GM21786 (cell line): Measurements from ENCODE around the gene ATP5PD.

Experiments used
- ATAC-seq: cut with Tn5 transposase; IDR thresholded peaks from one replicate; pipeline ENCODE4 v1.9.1; 2021; ENCODE audit not compliant: unreplicated experiment

Gene ATP5PD

DNA sequence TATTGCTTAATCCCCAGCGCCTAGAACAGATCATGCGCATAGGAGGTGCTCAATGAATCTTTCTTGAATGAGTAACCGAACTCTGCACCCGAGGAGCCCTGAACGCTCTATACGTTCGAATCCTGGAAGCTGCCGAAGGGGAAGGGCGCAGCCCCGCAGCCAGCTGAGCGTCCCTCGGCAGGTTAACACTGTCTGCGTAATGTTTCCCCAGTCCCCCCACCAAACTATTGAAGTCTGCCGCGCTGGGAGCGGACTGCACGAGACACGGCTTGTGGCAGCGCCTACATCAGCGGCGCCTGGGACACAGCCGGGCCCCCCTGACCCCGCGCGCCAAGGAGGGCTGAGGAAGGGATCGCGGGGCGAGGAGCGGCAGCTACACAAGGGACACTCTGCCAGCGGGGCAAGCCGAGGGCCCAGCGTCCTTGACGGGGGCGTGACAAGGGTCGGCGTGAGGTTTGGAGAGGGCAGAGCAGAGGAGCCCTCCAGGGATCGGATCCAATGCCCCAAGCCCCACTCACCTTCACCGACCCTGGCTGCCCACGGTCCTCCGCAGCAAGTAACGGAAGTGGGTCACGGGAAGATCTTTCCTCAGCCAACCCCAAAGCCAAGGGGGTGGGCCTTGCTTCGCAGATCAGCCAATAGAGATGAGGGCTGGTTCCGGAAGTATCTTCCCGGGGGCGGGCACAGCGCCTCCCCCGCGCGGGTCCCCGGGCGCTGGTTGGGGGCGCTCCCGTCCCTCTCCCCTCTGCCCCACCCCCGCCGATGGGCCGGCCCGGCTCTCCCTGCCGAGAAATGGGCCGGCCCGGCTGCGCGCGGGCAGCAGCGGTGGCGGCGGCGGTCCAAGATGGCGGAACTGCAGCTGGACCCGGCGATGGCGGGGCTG is at the start of gene ATP5PD, which contains the start of gene KCTD2:
ATP5PD (minus strand) TSS at position 563 of the 883 bp plus-strand sequence. CDS start 4,319 bp downstream, outside the sequence.
KCTD2 (plus strand) TSS at position 819 of the 883 bp plus-strand sequence; CDS start at position 845, 26 bp downstream.
- ATAC-seq, result peak; percentile 91

DNA sequence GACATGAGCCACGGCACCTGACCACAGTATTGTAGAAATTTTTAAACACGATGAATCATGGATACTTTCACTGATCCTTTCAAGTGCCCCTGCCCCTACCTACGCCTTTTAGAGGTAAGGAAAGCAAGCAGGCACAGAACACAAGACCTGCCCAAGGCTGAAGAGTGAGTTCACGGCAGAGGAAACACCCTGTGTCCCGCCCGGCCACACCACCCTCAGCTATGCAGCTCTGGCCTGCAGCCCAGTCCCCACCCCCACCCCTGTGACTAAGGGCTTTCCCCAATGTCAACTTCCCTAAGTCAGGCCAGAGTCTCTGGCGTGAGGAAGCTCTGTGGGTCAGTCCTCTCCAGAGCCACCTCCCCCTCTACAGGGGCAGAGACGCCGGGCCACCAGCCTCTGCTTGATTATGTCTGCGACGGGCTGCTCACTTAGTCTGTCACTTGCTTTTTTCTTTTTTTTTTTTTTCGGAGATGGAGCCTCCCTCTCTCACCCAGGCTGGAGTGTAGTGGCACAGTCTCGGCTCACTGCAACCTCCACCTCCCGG is 49.4 kb upstream of the ATP5PD start:
- no peak for ATAC-seq

DNA sequence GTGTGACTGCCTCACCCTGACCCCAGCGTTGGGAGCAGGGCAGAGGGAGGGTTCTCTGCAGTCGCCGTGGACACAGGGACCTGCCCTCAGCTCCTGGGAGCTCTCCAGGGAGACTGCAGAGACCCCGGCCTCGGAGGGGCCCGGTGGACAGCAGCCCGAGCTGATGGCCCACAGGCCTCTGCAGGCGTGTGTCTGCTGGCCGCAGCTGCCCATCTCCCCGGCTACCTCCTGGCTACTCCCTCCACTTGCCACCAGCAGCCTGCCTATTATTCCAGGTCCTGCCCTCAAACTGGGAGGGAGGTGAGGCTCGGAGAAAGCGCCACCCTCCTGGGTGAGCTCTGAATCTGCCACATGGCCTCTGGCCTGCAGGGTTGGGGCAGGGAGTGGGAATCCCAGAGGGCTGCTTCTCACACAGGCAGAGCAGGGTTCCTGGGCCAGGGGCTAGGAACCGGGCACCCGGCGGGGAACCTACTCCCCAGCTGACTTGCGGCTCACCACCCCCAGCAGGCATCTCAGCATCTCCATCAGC is 48.2 kb upstream of the ATP5PD start:
- no peak for ATAC-seq

DNA sequence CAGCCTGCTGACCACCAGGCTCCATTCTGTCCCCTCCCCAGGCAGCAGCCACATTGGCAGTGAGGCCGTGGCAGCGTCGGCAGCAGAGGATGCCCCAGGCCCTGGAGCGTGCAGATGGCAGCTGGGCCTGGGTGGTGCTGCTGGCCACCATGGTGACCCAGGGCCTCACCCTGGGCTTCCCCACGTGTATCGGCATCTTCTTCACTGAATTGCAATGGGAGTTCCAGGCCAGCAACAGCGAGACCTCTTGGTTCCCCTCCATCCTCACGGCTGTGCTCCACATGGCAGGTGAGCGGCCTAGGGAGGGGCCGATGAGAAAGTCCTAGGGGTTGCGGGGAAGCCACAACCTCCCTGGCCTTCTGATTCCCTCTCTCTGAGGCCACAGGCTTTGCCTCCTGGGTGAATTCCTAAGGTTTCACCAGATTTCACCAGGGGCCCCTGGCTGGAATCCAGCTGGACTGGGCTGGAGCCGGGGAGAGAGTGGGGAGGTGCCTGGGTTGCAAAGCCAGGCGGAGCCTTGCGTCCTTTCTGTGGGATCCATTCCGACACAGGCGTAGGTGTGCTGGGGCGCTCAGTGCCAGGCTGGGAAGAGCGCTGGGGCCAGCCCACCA is 46.9 kb upstream of the ATP5PD start:
- no peak for ATAC-seq

DNA sequence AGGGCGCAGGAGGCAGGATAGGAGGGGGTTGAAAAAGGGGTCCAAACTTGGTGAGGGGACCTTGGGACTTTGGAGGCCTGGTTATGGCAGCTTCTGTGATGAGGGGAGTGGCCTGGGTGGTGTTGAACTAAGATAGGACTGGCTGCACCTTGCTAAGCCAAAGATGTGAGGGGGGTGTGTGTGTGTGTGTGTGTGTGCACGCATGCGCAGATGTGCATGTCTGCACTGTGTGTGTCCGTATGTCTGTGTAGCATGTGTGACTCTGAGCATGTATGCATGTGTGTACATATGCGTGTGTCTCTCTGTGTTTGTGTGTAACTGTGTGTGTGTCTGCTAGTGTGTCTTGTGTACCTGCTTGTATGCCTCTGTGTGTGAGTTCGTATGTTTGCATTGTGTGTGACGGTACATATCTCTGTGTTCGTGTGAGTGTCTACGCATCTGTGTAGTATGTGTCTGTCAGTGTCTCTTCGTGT is 45.1 kb upstream of the ATP5PD start:
- ATAC-seq, result no peak

DNA sequence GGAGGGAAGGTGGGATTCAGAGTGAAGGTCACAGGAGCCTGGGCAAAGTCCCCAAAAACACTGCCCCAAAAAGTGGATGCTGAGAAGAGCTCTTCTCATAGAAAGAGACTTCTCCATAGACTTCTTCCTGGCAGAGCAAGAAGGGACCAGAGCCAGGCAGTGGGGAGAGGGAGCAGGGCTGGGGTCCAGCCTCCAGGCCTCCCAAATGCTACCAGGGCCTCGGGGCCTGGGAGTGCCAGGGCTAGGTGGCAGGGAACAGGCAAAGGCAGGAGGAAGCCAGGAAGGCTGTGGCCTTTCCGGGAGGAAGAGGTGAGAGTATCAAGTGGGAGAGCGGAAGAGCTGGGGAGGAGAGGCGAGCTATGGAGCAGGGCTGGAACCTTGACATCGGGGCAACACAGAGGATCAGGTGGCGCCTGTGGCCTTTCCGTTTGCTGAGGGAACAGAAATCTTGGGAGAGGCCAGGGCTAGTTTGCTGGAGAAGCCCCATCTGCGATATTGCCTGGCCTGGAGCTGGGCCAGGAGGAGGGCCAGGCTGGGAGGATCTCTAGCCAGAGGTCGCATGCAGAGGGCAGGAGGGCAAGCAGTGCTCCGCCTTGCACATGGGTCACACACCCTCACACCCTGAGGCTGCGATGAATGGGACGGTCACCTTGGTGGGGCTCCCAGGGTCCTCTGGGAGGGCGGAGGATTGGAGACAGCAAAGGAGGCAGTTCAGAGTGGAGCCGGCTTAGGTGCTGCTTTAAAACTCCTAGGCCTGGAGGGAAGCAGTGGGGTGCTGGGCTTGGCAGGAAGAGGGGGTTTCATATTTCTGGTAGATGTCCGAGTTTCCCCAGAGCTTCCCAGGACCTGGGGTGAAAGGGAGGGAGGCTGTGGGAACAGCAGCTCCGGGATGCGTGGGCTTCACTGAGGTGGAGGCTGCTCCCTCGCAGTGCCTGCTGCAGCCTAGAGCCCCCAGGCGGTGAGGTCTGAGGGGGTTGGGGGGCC is 44.4 kb upstream of the ATP5PD start:
- no peak for ATAC-seq

DNA sequence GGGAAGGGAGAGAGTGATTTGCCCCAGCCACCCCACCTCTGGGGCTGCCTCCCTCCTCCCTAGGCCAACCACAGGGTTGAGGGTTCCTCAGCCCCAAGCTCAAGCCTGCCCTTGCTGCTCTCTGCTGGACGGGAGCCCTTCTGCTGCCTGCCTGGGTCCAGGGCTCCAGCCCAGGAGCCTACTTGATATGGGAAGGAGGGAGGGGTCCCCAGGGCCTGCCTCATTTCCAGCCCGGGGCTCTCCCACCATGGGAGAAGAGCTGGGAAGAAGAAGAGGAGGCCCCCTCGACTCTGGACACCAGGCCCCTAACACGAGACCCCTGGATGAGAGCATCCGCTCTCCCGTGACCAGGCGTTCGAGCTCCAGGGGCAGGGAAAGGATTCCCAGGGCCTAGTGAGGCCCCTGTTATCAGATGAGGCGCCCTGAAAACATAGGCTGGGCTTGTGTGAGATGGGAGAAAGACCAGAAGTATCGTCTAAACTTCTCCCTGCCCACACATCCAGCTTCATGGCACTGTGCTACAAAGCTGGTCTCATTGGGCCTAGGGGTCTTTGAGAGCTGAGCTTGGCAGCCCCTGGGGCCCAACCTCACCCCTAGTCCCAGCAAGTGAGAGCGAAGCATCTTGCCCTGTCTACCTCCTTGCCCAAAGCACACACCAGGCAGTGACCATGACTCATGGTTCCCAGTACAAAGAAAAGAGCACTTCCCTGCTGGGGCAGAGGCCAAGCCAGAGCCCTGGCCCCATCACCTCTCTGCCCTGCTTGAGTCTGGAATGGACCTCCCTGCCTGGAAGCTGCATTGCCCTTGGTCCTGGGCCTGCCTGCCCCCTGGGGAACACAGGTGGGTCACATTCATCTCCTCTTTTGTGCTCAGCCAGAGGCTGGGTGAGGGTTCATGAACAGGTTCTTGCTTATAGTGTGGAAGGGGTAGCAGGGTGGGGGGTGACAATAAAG is 42.0 kb upstream of the ATP5PD start:
- no peak for ATAC-seq

DNA sequence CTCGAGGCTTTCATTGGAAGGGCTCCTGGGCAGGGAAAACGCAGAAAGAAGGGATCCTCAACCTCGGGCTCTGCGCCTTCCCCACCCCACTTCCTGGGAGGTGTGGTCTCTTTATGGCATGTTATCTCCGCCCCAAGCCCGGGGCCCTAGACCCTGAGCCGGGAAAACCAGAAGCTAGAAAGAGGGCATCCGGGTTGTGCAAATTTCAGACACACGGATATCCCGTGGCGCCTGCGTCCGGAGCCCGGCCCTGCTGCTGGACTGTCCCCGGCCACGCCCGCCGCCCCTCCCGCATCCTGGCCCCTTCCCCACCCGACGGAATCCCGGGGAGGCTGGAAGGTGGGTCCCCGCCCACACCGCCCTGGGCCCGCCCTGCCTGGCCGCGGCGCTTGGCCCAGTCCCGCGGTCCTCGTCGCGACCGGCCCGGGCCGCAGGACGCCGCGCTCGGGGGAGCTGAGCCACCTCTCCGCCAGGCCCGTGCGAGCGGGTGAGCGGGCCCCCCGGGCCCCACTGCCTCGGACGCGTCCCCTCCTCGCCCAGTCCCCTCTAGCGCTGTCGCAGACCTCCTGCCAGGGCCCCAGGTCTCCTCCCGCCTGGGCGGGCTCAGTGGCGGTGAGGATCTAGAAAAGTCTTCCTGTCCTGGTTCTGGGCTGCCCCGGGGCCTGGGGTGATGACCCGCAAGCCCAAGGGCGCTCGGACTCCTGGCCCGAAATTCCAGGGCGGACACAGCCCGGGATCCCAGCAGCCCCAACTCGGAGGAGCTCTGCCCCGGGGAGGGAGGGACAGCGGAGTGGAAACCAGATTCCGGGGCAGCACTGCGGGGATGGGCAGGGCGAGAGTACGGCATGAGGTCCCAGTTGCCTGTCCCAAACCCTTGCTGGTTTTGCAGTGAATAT is 41.0 kb upstream of the ATP5PD start, which contains the start of gene SLC16A5:
SLC16A5 (plus strand) TSS at position 397 of the 896 bp plus-strand sequence. CDS start 5,683 bp downstream, outside the sequence.
- peak; percentile 58 for ATAC-seq

DNA sequence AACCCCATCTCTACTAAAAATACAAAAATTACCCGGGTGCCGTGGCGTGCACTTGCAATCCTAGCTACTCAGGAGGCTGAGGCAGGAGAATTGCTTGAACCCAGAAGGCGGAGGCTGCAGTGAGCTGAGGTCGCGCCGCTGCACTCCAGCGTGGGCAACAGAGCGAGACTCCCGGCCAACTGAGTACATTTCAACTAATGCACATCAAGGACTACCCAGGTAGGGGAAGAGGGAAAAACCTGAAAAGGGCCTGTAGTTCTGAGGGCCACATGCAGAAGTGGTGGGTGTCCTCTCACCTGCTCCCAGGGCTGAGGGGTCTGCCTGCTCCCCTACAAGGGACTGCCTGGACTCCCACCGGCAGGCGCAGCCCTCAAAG is 40.4 kb upstream of the ATP5PD start:
- ATAC-seq, result no peak

DNA sequence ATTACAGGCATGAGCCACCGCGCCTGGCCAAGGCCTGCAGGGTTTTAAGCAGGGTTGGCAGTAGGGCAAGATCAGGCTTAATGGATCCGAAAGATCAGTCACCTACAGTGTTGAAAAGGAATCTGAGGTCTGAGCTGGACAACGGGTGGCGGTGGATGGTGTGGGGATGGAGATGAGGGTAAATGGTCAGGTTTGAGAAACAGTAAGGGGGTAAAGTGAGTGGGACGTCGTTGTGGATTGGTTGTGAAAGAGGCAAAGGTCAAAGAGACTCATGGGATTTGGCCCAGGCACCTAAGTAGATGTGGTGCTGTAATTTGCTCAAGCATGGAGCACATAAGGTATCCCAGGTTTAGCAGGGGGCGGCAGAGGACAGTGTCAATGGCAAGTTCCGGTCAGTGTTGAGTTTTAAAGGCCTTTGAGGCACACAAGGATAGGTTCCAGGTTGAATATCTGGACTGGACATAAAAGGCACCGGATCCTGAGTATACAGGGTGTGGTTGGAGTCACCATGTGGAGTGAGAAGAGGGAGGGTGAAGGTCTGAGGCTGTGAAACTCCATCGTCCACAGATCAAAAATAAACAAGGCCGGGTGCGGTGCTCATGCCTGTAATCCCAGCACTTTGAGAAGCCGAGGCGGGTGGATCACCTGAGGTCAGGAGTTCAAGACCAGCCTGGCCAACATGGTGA is 39.9 kb upstream of the ATP5PD start:
- ATAC-seq, result no peak

DNA sequence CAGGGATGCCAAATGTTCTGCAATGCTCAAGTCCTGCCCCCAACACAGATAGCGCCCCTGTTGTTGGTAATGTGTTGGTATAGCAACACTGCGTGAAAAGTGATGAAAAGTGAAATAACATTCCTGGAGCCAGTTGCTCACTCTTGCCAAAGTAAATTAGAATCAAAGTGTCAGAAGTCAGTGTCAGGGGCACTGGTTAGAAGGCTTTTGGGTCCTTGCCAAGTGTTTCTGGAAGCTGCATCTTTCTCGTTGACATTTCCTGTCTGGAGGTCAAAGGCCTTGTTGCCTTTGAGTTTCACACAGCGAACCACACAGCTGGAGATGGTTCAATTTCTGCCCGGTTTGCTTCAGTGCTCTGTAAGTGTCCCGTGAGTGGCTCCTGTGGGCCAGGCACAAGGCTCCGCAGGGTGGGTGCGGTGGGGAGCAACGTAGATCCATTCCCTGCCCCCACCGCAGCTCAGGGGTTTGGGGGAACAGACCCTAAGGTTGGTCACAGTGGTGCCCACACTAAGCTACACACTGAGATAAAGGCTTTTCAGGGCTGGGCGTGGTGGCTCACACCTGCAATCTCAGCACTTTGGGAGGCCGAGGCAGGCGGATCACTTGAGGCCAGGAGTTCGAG is 37.4 kb upstream of the ATP5PD start:
- no peak for ATAC-seq

DNA sequence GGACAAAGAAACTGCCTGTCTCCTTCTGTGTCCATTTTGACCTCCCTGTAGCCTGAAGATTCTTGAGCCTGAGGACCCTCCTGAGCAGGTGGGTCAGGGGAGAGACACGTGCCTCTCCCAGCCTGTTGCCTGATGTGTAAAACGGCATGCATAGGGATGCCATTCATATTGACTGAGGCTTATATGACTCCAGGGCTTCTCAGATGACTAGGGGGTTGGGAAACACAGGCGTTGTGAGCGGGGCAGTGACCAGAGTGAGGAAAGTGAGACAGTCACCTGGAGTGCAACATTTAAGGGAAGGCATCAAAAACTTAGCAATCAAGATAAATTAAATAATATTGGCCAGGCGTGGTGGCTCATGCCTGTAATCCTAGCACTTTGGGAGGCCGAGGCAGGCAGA is 35.9 kb upstream of the ATP5PD start:
- no peak for ATAC-seq

DNA sequence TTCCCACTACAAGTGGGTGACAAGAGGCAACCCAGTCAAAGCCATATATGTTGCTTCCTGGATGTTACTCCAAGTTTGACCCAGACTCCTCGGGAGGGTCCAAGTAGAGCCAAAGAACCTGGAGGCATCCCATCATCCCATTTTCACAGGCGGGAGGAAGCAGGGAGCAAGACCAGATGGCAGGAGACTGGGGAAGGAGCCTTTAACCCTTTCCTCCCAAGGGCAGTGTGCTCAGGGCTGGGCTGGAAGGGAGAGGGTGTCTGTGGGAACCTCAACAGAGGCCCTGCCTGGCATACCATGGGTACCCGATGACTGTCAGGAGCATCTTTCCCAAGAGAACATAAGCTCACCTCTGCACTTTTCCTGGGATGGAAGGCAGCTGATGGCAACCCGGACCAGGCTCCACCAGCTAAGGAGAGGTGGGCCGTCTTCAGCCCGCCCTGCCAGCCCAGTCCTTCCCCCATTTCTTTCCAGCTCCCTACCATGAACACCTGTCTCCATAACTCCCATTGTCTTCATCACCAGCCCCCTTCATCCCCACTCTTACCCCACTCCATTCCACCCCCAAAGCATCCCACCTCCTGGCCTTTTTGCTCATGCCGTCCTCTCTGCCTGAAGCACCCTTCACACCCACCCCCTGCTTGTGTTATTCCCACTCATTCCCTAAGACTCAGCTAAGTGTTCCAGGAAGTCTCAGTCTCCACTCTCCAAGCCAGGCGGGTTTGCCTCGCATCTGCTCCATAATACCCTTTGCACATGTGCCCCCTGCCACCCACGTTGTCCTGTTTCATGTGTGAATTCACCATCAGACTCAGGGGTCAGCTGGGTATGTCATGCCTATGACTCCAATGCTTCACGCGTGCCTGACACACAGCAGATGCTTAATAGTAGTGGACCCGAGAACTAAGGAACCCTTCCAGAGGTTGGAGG is 35.1 kb upstream of the ATP5PD start:
- ATAC-seq, result no peak

DNA sequence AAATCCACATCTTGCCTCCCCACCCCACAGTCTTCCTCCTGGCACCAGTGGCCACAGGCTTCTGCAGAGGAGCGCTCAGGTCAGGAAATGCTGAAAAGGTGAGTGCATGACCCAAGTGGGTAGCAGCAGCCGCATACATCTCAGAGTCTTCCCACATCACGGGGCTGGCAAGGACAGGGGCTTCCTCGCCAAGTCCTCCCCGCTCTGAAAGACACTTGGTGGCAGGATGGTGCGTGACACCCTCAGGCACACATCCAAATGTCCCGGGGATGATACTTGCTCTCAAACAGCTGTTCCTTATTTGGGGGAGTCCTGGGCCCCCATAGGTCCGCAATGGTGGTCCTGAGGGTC is 32.2 kb upstream of the ATP5PD start:
- no peak for ATAC-seq

DNA sequence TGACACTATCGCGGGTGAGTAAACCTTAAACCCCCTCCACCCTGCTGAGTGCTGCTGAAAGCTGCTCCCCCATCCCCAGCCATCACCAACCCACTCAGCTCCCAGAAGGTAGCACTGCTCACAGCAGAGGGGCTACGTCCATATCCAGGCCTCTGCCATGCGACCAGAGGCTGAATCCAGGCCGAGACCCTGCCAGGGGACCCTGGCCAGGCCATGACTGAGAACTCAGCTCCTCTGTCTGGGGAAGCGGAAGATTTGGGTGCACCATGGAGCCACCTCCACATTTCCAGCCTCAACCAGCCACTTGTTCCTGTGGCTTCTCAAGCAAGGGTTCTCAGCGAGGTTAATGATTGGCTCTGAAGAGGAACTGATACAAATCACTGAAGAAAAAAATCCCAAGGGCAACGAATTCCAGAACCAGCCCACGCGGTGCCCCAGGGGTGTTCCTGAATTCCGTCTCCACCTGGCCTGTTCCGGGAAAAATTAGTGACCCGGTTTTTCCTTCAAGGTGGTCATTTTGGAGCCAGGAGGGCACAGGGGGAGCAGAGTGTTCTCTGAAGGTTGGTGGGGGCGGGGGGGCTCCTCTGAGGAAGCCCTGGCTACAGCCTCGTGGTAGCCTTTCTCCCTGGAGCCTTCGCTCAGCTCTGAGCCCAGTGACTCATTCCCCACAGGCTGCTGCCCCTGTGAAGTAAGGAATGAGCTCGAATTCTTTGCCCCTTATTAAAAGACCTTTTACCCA is 31.7 kb upstream of the ATP5PD start:
- peak; percentile 33 for ATAC-seq
